Bone marrow (tissue), 2 donors: ENCODE data around the gene MYCN.

Experiments used
- DNase-seq, 2 donors: peaks; one replicate each; lab custom pipeline; 2025; lab: John Stamatoyannopoulos, UW

Gene MYCN

DNA sequence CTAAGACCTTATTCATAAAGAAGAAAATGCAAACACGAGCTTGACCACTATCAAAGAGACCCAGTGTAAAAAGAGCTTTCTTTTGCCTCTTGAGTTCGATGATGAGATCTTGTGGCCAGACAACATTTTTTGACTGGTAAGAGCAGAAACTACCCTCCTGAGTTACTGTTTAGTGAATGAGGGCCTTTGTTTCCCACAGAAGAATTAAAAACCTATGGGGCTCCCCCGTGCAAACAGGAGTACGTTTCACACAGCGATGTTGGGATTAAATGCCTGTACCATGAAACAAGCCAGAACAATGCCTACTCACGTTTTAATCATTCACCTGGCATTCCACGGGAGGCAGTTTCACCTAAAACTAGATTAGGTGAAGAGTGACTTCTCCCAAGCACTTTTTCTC is 36.0 kb downstream of the MYCN start:
- DNase-seq: no peak

DNA sequence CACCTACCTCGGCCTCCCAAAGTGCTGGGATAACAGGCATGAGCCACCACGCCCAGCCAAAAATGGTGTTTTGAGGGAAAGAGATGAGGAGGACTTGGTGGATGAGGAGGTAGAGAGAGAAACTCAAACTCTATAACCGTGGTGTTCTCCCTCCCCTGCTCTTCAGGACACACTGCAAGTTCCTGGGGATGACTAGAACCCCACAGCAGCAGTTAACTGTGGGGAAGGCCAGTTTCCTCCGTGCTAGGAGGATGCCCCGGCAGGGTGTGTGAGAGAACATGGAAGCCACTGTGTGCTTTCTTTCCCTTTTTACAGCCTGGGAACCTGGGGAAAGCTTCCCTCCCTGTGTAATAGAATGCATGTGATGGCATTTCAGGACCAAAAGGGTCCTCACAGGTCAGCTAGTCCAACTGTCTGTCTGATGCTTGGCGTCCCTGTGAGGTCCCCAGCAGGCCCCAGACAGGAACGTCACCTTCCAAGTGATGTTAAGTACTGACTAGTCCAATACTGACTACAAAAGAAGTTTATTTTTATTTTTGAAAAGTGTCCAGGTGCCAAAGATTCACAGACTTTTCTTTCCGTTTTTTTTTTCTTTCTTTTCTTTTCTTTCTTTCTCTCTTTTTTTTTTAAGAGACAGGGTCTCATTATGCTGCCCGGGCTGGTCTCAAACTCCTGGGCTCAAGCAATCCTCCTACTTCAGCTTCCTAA is 38.9 kb downstream of the MYCN start:
- DNase-seq: no peak

DNA sequence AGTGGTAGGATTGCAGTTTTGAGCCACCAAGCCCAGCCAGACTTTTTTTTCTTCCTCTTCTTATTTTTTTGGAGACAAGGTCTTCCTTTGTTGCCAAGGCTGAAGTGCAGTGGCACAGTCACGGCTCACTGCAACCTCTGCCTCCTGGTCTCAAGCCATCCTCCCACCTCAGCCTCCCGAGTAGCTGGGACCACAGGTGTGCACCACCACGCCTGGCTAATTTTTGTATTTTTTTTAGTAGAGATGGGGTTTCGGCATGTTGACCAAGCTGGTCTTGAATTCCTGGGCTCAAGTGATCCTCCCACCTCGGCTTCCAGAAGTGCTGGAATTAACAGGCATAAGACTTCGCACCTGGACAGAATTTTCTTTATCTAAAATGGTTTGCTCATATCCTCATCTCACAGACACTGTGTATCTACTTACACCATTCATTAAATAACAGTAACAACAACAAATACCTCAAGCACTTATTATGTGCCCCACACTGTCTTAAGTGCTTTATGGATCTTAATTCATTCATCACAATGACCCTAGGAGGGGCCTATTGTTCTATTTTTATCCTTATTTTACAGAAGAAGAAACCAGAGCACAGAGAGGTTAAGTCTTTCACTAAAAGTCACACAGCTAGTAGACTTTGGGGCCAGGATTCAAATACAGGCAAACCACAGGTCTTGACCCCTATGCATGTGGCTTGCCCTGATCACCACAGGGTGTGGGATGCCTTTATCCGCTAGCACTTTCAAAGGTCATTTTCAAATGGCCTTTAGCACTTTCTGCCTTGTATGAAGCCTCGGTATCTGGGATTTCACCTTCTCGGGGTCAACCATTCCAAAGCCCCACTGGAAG is 39.6 kb downstream of the MYCN start:
- DNase-seq: no peak

DNA sequence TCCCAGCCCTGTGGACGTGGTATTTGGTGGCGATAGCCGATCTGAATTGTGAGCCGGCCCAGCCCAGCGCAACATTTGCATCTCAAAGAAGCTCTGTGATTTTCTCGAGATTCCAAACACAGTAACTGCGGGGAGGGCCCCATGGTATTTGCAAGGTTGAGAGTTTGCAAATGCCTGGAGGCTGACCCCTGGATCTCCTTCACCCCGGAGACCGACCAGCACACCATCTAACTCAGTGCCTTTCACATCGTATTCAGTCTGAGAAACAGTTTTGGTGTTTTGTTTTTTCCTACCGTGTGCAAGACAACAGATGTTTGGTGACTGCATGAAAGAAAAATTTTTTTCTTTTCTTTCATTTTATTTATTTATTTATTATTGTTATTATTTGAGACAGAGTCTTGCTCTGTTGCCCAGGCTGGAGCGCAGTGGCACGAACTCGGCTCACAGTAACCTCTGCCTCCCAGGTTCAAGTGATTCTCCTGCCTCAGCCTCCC is 40.3 kb downstream of the MYCN start:
- no peak for DNase-seq

DNA sequence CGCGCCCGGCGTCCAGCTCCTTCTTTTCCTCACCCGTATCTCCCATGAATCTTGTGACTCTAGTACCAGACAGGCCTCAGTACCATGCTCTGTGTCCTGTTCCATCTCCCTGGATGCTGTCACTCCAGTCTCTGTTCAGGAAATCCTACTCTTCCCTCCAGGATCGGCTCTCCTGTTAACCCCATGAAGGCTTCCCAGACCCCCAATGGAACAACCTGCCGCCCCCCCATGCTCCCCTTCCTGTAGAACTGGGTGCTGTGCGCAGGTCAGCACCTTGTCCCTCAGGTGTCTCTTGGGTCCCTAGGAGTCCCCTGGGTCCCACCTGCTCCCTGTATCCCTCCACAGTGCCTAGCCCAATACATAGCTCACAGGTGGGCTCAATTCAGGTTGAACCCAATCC is 41.3 kb downstream of the MYCN start:
- DNase-seq: no peak

DNA sequence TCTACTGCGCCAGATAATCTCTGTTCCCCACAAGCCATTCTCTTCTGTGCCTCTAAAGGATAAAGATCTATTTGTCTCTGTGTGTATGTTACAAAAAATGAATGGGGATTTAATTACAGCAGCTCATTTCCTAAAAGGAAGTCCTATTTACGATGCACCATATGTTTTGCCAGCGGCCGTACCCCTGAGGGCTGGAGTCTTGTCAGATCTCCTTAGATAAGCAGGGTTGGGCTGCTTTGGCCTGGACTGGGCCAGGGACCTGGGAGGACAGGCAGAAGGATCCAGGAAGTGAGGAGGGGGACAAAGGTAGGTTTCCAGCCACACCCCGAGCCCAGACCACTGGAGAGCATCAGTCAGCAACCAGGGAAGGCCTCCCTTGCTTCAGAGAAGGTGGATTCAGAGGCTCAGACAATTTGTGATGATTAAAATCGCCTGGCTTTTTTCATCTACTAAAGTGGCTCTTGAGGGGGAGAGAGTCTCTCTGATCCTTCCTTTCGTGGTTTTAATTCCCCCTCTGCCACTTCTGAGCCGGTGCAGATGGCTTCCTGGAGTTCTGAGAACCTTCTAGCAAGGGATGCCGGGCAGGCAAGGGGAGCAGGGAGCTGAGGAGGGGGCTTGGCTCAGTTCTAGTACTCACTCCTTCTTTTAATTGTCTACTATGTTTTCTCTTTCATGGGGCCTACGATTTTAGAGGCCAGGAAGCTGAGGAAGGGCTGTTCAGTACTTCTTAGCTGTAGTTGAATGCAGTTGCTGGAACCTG is 42.1 kb downstream of the MYCN start:
- DNase-seq: no peak

DNA sequence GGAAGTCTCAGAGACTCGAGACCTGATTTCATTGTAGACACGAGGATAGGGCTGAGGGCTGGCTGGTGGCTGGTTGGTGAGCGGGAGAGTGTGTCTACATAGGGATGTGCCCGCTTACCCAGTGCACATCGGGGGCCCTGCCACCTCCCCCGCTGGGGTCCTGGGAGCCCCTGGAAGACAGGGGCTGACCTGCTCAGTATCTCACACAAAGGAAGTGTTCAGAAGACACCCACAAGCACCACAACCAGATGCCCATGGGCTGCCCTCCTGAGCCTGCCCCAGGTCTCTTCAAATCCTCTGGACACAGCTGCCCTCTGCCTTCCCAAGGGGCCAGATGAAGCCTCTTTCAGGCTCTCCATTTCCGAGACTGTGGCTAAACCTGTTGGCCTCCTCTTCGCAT is 43.1 kb downstream of the MYCN start:
- no peak for DNase-seq

DNA sequence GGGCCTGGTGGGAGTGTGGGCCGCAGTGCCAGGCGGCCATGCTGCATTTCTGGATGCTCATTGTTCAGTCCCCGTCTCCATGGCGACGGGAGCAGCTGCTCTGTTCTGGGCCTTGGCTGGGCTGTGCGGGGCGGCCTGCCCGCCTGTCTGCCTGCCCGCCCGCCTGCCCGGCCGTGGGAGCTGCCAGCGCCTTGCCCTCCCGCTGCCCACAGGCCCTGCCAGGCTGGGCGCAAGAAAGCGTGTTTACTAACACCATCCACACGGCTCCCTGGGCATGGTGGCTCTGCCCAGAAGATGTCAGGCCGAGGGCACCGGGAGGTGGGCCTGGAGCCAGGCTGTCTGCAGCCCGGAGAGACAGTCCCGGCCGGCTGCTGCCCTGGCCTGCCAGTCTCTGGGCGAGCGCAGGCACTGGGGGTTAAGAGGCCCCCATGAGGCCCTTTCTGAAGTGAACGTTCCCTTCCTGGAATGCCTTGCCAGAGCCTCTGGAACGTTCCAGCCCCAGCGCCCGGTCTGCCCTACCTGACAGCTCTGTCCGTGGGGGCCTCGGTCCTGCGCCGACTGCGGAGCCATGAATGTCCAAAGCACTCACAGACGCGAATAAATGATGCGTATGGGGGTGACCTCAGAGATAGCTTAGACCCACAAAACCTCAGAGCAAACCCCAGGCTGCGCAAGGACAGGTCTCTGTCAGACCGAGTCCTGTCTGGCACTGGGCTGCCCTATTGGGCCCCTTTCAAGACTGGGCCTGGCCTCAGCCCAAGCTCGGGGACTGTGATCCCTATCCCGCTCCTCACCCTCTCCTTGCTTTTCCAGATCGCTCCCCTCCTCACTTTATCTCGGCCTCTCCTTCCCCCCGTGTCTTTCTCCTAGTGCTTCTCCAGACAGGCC is 44.3 kb downstream of the MYCN start:
- DNase-seq: no peak

DNA sequence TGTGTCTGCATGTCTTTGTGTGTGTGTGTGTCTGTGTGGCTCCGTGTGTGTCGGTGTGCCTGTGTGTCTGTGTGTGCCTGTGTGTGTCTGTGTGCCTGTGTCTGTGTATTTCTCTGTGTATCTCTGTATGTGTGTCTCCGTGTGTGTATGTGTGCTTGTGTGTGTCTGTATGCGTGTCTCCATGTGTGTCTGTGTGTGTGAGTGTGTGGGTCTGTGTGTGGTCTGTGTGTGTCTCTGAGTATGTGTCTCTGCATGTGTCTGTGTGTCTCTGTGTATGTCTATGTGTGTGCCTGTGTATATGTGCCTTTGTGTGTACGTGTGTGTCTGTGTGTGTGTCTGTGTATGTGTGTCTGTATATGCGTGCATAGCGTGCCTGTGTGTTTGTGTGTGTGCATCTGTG is 45.2 kb downstream of the MYCN start:
- no peak for DNase-seq

DNA sequence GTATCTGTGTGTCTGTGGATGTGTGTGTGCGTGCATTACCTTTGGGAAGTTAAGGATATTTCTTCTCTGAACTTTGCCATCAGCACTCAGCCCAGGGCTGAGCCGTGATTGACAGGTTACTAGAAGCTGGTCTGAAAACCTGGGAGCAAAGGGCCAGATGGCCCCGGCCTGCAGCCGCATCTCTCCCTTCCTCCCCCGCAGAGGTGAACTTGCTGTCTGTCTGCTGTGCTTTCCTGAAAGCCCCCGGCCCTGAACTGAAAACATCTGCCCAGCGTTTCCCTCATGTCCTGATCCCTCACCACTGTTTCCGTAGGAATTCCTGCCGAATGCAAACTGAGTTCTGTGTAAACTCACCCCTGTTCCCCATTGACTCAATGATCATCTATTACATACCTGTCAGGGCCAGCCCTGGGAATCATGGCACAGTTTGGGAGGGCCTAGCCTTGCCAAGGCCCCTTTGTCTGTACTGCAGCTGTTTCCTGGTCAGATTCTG is 45.8 kb downstream of the MYCN start:
- DNase-seq: no peak

DNA sequence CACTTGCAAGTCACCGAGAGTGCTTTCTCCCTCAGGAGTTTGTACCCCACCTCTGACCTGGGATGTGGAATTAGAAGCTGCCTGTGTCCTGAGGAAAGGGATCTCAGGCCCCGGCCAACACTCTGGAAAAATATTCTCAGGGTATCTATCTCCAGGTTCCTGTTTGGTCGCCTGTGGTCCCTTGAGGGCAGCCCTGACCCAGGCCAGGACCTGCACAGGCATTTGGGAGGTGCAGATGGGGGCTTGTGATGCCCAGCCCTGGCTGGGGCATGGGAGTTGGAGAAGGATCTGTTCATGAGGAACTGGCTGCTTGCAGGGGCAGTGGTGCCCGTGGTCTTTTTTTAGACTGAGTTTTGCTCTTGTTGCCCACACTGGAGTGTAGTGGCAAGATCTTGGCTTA is 46.3 kb downstream of the MYCN start:
- no peak for DNase-seq

DNA sequence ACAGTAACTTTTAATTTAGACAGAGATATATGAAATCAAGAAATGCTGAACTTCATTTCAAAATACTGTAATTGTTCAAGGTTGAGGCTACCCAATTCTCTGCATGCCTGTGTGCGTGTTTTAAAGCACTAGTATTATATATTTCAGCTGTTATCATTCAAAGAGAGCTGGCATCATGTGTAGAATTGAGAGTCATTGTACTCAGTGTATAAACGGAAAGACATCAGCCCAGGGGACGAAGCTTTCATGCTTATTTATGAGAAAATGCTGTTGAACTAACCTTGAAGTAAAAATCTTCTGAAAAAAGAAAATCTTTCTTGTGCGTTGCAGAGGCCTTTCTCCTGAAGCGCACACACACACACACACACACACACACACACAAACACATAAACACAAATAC is 48.4 kb downstream of the MYCN start:
- no peak for DNase-seq

DNA sequence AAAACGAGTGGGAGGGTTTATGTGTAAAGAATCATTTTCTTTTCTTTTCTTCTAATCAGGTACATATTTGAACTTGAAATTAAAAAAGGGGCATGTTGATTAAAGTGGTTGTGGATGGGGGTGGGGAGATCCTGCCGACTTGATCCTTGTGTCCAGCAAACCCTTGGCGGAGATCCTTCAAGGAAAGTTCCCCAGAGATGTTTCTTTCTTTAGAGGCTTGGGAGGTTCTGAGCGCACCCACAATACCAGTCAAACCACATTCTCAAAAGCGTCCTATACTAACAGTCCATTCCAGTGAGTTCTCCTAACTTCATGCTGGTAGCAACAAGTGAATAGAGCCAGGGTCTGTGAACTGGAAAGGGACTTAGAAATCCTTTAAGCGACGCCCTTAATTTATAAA is 49.2 kb downstream of the MYCN start:
- no peak for DNase-seq

DNA sequence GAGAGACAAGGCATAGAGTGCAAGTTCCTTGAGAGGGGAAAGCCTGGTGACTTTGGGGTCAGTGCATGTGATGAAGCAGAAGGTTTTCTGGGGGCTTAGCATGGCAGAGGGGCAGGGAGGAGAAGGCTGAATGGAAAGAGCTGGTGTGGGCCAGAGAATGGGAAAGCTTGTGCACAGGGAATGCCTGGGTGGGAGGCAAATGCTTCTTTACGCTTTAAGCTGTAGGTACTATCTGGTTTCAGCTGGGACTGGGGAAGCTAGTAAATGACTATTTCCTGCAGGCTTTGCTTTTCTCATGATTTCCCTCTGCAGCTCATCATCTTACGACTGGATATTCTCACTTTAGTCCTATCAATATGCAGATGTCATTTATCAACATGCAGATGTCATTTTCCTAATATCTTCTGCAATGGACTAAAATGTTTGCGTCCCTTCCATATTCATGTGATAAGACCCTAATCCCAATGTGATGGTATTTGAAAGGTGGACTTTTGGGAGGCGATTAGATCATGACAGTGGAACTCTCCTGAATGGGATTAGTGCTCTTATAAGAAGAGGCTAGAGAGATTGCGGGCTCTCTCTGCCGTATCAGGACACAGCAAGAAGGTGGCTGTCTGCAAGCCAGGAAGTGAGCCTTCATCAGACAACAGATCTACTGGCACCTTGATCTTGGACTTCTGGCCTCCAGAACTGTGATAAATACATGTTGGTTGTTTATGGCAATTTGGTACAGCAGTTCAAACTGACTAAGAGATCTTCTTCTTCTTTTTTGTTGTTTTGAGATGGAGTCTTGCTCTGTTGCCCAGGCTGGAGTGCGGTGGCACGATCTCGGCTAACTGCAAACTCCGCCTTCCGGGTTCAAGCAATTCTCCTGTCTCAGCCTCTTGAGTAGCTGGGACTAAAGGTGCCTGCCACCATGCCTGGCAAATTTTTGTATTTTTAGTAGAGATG is 50.1 kb downstream of the MYCN start:
- DNase-seq: no peak

DNA sequence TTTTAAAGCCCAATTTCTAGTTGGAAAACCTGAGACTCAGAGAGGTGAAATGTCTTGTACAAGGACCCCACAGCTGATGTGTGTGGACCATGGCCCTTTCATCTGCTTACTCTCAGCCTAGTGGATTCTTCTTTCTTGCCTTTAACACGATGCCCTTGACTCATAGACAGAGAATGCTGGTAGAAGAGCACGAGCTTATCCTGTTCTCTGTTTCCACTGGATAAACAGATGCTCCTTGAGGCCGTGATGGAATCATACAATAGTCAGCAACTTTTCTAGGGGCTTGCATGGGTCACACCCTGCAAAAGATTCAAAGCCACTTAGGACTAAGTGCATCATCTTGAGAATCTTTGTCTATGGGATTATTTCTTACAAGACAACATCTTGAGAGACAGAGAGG is 50.9 kb downstream of the MYCN start:
- no peak for DNase-seq

DNA sequence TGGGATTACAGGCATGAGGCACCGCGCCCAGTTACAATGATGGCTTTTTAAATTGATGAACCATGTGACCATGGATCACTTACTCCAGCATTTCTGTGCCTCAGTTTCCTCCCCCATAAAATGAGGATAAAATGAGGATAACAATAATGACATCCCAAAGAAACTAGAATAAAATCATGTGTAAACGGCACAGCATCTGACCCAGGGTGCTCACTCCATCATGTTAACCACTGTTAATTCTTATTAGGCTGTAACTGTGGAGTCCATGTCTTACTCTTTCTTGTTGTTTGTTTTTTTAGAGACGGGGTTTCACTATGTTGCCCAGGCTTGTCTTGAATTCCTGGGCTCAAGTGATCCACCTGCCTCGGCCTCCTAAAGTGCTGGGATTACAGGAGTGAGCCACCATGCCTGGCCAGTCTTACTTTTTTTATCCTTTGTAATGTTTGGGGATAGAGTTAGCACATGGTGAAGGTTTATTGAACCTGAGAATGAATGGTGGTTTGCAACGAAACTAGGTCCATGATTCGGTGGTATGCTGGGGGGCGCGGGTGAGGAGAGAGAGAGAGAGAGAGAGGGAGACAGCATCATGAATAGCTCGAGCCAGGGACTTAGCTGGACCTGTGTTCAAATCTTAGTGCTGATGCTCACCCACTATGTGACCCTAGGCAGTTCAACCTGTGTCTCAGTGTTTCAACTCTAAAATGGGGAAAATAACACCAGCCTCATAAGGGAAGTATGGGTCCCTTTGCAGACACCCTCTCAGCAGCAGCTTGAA is 52.3 kb downstream of the MYCN start:
- no peak for DNase-seq

DNA sequence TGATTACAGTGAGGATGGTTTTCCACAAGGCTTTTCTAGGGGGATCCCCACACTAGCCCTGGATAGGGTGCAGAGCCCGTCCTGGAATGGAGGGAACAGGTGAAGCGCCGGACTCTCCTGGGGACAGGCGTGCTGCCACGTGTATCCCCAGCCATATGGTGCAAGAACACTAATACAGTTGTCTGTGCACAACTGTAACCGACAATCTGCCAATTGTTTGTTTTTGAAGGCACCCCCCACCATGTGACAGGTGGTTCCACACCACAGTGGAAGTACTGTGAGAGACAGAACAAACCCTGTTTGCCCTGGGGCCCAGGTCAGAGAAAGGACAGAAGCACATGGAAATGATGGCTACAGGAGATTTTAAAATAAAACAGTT is 52.9 kb downstream of the MYCN start:
- DNase-seq: no peak

DNA sequence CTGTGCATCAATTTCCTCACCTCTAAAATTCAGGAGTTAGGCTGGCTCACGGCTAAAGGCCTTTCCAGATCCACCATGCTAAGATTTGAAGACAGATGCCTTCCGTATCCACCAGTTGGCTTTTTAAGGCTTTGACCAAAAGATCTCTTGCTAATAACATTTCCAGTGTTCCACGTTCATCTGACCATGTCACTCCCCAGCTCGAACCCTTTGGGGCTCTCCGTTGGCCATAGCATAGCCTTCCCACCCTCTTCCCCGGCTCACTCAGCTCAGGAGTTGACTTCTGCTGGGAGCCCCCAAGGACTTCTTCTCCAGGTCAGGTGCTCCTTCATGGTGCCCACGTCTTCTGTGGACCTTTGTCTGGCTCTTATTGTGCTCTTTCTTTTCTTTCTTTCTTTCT is 53.3 kb downstream of the MYCN start:
- DNase-seq: no peak

DNA sequence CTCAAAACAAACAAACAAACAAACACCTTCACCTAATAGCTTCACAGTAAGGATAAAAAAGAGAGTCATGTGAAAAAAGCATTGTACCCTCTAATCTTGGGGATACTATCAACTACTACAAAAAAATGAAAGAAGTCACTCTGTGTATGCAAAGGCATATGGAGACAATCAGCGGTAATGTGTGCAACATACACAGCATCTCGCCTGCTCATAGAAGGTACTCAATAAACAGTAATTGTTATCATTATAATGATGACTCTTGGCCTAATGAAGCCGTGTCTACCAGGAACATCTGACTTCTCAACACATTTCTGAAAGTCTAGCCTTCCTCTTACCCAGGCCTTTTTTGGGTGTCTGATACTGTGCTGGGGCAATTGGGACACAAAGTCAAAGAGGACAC is 55.3 kb downstream of the MYCN start:
- DNase-seq: no peak
